Nephron progenitor cell (in vitro differentiated cells): ENCODE results near the gene THSD4.
"Not testable (repeated sequence)": the region's sequence is repeated elsewhere in the genome, so short reads cannot be mapped to it uniquely, and the experiment has no call there.

ENCODE experiments used
- DNase-seq: peaks from one replicate; pipeline ENCODE4 v3.0.0; 2021
- H3K27ac Mint-ChIP-seq: 2 replicates; pipeline ENCODE4 v1.8.0; 2021; ENCODE audit warnings: mild to moderate bottlenecking, moderate library complexity, mixed read lengths
- H3K27me3 Mint-ChIP-seq: 2 replicates; pipeline ENCODE4 v1.8.0; 2021; ENCODE audit warnings: mild to moderate bottlenecking, low read depth, mixed read lengths; ENCODE audit not compliant: poor library complexity
- H3K36me3 Mint-ChIP-seq: 2 replicates; pipeline ENCODE4 v1.8.0; 2021; ENCODE audit warnings: low read depth, mixed read lengths
- H3K4me1 Mint-ChIP-seq: 2 replicates; pipeline ENCODE4 v1.8.0; 2021; ENCODE audit warnings: mixed read lengths
- H3K4me3 Mint-ChIP-seq: 2 replicates; pipeline ENCODE4 v1.8.0; 2021; ENCODE audit warnings: mild to moderate bottlenecking, moderate library complexity, mixed read lengths
- H3K9me3 Mint-ChIP-seq: 2 replicates; pipeline ENCODE4 v1.8.0; 2021; ENCODE audit warnings: mild to moderate bottlenecking, moderate library complexity, mixed read lengths
- CTCF ChIP-seq: fragments of 200-600 bp; sonication (generic); IDR thresholded peaks from 2 replicates; pipeline ENCODE4 v1.5.0; 2021; ENCODE audit warnings: antibody characterized with exemption

THSD4 gene

GRCh38 chr15:71203586-71204474, 88.6 kb downstream of the THSD4 start:
- no peak overlapping the region for H3K4me3 Mint-ChIP-seq
- peaks cover 15% of the 10 kb centered on the region for H3K4me1 Mint-ChIP-seq
- H3K9me3 Mint-ChIP-seq, result no peaks in the 10 kb centered on the region
- H3K27ac Mint-ChIP-seq, result no peak overlapping the region
- H3K27me3 Mint-ChIP-seq, result peaks cover 5% of the 10 kb centered on the region
- H3K36me3 Mint-ChIP-seq, result no peaks in the 10 kb centered on the region
- no peak for TF ChIP-seq CTCF
- DNase-seq, result no peak

GRCh38 chr15:71207141-71207540, 91.9 kb downstream of the THSD4 start:
- TF ChIP-seq CTCF, result no peak
- H3K27ac Mint-ChIP-seq, result no peak overlapping the region
- H3K36me3 Mint-ChIP-seq, result no peaks in the 10 kb centered on the region
- H3K4me1 Mint-ChIP-seq, result peaks cover 11% of the 10 kb centered on the region
- H3K4me3 Mint-ChIP-seq, result no peak overlapping the region
- DNase-seq, result no peak
- no peaks in the 10 kb centered on the region for H3K9me3 Mint-ChIP-seq
- peaks cover 7% of the 10 kb centered on the region for H3K27me3 Mint-ChIP-seq

GRCh38 chr15:71212146-71212545, 96.9 kb downstream of the THSD4 start:
- H3K4me3 Mint-ChIP-seq, result no peak overlapping the region
- peaks cover 15% of the 10 kb centered on the region for H3K36me3 Mint-ChIP-seq
- DNase-seq, result no peak
- H3K27me3 Mint-ChIP-seq, result peaks cover 7% of the 10 kb centered on the region
- no peak overlapping the region for H3K27ac Mint-ChIP-seq
- no peaks in the 10 kb centered on the region for H3K9me3 Mint-ChIP-seq
- TF ChIP-seq CTCF, result no peak
- peaks cover 10% of the 10 kb centered on the region for H3K4me1 Mint-ChIP-seq

- H3K9me3 Mint-ChIP-seq, H3K4me3 Mint-ChIP-seq, H3K4me1 Mint-ChIP-seq, H3K27ac Mint-ChIP-seq, H3K27me3 Mint-ChIP-seq, DNase-seq: not testable (repeated sequence)
- peaks cover 16% of the 10 kb centered on the region for H3K36me3 Mint-ChIP-seq
These were observed 98.7 kb downstream of the THSD4 start for GRCh38 chr15:71213943-71214342.

- Mint-ChIP-seq H3K27ac (peak overlapping the region; percentile 56), H3K9me3 (no peaks in the 10 kb centered on the region), H3K4me3 (no peak overlapping the region), H3K4me1 (peaks cover 7% of the 10 kb centered on the region), H3K36me3 (peaks cover 16% of the 10 kb centered on the region), H3K27me3 (peaks cover 7% of the 10 kb centered on the region)
- DNase-seq, result no peak
- TF ChIP-seq CTCF, result no peak
These were observed 100.0 kb downstream of the THSD4 start for GRCh38 chr15:71215126-71215894.

GRCh38 chr15:71218272-71218805, 103.1 kb downstream of the THSD4 start:
- Mint-ChIP-seq H3K27me3 (peaks cover 2% of the 10 kb centered on the region), H3K36me3 (peaks cover 16% of the 10 kb centered on the region), H3K4me1 (peaks cover 7% of the 10 kb centered on the region), H3K9me3 (no peaks in the 10 kb centered on the region), H3K27ac (no peak overlapping the region), H3K4me3 (no peak overlapping the region)
- no peak for TF ChIP-seq CTCF
- DNase-seq, result no peak
